WERI-Rb-1 (cell line): ENCODE results near the gene CRYBG2.
"Not testable (repeated sequence)": the region's sequence is repeated elsewhere in the genome, so short reads cannot be mapped to it uniquely, and the experiment has no call there.

Experiments
- DNase-seq: peaks from one replicate; pipeline ENCODE4 v3.0.0-alpha.2; 2020
- H3K27ac ChIP-seq: fragments of 250-450 bp; sonication (Bioruptor Pico); 2 replicates; pipeline ENCODE4 v1.5.1; 2020; ENCODE audit warnings: mild to moderate bottlenecking, moderate library complexity
- H3K27me3 ChIP-seq: fragments of 250-450 bp; sonication (Bioruptor Pico); 2 replicates; pipeline ENCODE4 v1.5.1; 2021; ENCODE audit warnings: mild to moderate bottlenecking, low read depth, moderate library complexity; ENCODE audit not compliant: insufficient read depth, severe bottlenecking
- H3K36me3 ChIP-seq: fragments of 250-450 bp; sonication (Bioruptor Pico); 2 replicates; pipeline ENCODE4 v1.5.1; 2020; ENCODE audit warnings: mild to moderate bottlenecking, moderate library complexity
- H3K4me3 ChIP-seq: 2 replicates; pipeline ENCODE4 v1.5.1; 2011; ENCODE audit warnings: low read depth, mild to moderate bottlenecking, control low read depth, low read length
- H3K9me3 ChIP-seq: fragments of 250-450 bp; sonication (Bioruptor Pico); 2 replicates; pipeline ENCODE4 v1.5.1; 2021; ENCODE audit warnings: mild to moderate bottlenecking, moderate library complexity; ENCODE audit not compliant: severe bottlenecking
- TF ChIP-seq, protein P1 (sequence below): IDR thresholded peaks from 2 replicates; pipeline ENCODE4 v1.5.1; 2011; ENCODE audit warnings: low read depth, mild to moderate bottlenecking, control low read depth, inconsistent platforms, low read length

CRYBG2 gene

DNA sequence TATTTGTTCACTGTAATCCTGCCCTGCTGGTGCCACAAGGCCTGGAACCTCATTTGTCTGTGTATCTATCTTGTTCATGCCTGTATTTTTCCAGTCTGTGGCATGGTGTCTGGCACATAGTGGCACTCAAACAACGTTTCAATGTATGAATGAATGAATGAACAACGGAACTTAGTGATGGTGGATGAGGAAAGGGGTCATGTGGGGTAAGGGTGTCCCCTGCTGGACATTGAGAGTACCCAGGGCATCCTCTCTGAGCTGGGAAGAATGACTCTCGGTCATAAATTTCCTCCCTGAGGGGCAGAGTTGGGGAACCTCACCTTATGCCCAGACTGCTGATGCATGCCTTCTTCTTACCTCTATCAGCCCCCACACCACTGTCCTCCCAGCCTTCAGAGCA, 37.5 kb upstream of the CRYBG2 start:
- H3K4me3 ChIP-seq, result no peak overlapping the region
- no peaks in the 10 kb centered on the region for H3K9me3 ChIP-seq
- H3K27me3 ChIP-seq, result no peaks in the 10 kb centered on the region
- no peaks in the 10 kb centered on the region for H3K36me3 ChIP-seq
- no peak overlapping the region; the same call in 1 of the 2 replicates for H3K27ac ChIP-seq
- DNase-seq, result peak; percentile 31
- TF ChIP-seq, protein P1, sequence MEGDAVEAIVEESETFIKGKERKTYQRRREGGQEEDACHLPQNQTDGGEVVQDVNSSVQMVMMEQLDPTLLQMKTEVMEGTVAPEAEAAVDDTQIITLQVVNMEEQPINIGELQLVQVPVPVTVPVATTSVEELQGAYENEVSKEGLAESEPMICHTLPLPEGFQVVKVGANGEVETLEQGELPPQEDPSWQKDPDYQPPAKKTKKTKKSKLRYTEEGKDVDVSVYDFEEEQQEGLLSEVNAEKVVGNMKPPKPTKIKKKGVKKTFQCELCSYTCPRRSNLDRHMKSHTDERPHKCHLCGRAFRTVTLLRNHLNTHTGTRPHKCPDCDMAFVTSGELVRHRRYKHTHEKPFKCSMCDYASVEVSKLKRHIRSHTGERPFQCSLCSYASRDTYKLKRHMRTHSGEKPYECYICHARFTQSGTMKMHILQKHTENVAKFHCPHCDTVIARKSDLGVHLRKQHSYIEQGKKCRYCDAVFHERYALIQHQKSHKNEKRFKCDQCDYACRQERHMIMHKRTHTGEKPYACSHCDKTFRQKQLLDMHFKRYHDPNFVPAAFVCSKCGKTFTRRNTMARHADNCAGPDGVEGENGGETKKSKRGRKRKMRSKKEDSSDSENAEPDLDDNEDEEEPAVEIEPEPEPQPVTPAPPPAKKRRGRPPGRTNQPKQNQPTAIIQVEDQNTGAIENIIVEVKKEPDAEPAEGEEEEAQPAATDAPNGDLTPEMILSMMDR, result peak; percentile 85

DNA sequence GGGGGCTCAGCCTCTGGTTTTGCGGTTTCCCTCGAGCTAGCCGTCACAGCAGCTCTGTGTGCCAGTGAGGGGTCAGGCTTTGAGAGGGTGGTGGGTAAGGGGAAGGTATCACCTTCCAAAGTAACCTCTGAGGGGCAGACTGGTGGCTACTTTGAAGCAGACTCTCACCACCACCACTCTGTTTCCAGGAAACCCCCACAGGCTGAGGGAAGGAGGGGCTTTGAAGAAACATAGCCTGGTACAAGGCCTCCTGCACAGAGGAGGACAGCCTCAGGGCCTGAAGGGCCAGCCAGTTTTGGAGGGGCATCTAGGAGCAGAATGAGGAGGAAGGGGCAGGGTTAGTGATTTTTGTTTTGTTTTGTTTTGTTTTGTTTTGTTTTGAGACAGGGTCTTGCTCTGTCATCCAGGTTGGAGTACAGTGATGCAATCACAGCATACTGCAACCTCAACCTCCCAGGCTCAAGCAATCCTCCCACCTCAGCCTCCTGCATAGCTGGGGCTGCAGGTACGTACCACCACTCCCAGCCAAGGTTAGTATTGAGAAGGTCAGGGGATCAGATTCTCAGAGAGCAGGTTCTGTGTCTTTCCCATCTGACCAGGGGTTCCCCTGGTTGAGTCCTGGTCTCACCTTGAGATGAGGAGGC, 35.8 kb upstream of the CRYBG2 start:
- Histone ChIP-seq H3K4me3 (no peak overlapping the region), H3K9me3 (no peaks in the 10 kb centered on the region), H3K36me3 (no peaks in the 10 kb centered on the region), H3K27ac (no peak overlapping the region), H3K27me3 (no peaks in the 10 kb centered on the region)
- no peak for DNase-seq
- TF ChIP-seq, protein P1, result no peak

DNA sequence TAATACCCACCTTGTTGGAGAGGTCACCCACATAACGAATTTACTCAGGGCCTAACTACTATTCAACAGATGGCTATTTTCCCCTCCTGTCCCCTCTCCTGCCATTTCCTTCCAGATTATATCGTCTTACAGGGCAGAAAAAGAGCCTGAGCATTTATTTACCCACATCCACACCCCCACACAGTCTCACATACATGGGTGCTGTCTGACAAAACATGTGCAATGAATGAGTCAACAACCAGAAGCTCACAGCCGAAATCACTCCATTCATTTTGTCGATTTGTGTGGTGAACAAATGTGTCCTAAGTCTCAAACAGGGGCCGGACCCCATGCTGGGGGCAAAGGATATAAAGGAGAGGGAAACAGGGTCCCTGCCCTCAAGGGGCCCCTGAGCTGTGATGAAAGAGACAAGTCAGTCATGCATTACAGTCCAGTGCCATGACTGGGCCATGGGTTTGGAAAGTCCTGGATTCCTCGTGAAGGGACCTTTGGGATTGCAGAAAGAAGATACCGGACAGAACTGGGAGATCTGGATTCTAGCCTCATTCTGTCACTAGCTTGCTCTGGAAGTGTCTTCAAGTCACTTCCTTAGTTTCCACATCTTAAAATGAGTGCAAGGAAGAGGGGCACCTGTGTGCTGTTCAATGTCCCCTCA, 35.0 kb upstream of the CRYBG2 start:
- Histone ChIP-seq H3K9me3 (no peaks in the 10 kb centered on the region), H3K27me3 (no peaks in the 10 kb centered on the region), H3K27ac (peak overlapping the region; percentile 30; the same call in 1 of the 2 replicates), H3K36me3 (no peaks in the 10 kb centered on the region), H3K4me3 (no peak overlapping the region)
- no peak for DNase-seq
- TF ChIP-seq, protein P1, result no peak

DNA sequence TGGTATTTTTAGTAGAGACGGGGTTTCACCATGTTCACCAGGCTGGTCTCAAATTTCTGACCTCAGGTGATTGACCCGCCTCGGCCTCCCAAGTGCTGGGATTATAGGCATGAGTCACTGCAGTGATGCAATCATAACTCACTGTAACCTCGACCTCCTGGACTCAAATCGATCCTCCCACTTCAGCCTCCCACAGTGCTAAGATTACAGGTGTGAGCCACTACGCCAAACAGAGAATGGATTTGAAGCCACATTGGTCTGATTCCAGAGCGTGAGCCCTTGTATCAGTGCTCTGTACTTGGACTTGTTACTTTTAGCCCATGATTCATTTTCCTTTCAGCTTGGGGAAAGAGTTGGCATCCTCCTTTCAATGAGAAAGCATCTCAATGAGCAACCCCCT, 33.5 kb upstream of the CRYBG2 start:
- Histone ChIP-seq H3K4me3 (no peak overlapping the region), H3K27me3 (no peaks in the 10 kb centered on the region), H3K27ac (no peak overlapping the region), H3K9me3 (no peaks in the 10 kb centered on the region), H3K36me3 (no peaks in the 10 kb centered on the region)
- TF ChIP-seq, protein P1, result no peak
- no peak for DNase-seq

DNA sequence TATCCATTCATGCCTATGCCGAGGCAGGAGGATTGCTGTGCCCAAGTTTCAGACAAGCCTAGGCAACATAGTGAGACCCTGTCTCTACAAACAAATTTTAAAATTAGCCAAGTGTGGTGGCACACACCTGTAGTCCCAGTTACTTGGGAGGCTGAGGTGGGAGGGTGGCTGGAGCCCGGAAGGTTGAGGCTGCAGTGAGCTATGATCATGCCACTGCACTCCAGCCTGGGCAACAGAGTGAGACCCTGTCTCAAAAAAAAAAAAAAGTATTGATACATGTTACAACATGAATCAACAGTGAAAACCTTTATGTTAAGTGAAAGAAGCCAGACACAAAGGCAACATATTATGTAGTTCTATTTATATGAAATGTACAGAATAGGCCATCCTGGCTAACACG, 31.1 kb upstream of the CRYBG2 start:
- not testable (repeated sequence) for DNase-seq, H3K36me3 ChIP-seq, H3K9me3 ChIP-seq, H3K4me3 ChIP-seq, H3K27me3 ChIP-seq, H3K27ac ChIP-seq

DNA sequence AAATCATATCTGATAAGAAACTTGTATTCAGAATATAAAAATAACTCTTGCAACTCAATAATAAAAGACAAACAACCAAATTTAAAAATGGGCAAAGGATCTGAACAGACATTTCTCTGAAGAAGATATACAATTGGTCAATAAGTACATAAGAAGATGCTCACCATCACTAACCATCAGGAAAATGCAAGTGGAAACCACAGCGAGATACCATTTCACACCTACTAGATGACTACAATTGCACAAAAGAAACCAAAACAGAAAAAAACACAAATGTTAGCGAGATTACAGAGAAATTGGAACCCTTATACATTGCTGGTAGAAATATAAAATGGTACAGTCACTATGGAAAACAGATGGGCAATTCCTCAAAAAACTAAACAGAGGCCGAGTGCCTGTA, 30.1 kb upstream of the CRYBG2 start:
- Histone ChIP-seq H3K4me3 (no peak overlapping the region), H3K9me3 (no peaks in the 10 kb centered on the region), H3K27ac (no peak overlapping the region), H3K36me3 (no peaks in the 10 kb centered on the region), H3K27me3 (no peaks in the 10 kb centered on the region)
- TF ChIP-seq, protein P1, result no peak
- DNase-seq, result no peak
